NB4 (cell line): ENCODE results near the gene EAPP.

Experiments used
- CTCF ChIP-seq: IDR thresholded peaks from one replicate; pipeline ENCODE4 v1.5.1; 2012; ENCODE audit warnings: low read depth, low read length
- POLR2A ChIP-seq: IDR thresholded peaks from 2 replicates; pipeline ENCODE4 v1.6.1; 2011; ENCODE audit warnings: mild to moderate bottlenecking; ENCODE audit not compliant: insufficient read length; ENCODE audit errors: extremely low read depth

DNA sequence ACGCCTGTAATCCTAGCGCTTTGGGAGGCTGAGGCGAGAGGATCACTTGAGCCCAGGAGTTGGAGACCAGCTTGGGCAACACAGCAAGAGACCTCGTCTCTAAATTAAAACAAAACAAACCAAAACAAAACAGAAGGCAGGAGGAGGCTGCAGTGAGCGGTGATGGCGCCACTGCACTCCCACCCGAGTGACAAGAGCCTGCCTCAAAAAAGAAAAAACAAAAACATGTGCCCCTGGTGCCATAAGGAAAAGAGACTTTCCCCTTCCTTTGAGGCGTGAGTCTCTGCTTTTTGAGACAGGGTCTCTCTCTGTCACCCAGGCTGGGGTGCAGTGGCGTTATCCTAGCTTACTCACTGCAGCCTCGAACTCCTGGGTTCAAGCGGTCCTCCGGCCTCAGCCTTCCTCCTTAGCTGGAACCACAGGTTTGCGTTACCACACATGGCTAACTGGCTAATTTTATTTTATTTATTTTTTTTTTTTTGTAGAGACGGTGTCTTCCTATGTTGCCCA is 9.0 kb upstream of the EAPP start:
- TF ChIP-seq CTCF (no peak), POLR2A (no peak)
